ENCODE measurements around the gene RBMS1.

DNA sequence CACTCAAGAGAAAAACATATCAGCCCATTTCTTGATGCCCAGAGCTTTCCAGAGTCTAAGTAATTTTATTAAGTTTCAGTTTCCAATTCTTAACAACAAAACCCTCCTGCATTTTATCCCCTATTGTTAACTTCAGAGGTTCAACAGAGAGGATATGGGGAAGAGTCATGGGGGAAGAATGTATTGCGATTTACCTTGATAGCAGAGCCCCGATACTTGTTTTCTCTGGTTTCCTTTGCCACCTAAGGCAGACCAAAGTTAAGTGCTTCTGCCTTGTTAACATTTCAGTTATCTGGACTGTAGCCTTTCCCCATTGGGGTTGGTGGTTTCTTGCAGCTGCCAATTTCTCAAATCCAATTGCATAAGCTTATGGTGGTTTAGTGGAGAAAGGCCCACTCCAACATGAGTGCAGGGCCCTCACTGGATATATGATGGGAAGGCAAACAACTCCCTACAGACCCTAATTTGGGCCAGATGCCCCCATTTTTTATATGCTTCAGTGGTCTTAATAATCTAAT lies 211.5 kb downstream of the RBMS1 start:
- TF ChIP-seq, protein P1, sequence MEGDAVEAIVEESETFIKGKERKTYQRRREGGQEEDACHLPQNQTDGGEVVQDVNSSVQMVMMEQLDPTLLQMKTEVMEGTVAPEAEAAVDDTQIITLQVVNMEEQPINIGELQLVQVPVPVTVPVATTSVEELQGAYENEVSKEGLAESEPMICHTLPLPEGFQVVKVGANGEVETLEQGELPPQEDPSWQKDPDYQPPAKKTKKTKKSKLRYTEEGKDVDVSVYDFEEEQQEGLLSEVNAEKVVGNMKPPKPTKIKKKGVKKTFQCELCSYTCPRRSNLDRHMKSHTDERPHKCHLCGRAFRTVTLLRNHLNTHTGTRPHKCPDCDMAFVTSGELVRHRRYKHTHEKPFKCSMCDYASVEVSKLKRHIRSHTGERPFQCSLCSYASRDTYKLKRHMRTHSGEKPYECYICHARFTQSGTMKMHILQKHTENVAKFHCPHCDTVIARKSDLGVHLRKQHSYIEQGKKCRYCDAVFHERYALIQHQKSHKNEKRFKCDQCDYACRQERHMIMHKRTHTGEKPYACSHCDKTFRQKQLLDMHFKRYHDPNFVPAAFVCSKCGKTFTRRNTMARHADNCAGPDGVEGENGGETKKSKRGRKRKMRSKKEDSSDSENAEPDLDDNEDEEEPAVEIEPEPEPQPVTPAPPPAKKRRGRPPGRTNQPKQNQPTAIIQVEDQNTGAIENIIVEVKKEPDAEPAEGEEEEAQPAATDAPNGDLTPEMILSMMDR (IDR thresholded peaks at IDR 0.05; ENCODE audit: poor library complexity, severe bottlenecking) = no peak
- TF ChIP-seq POLR2AphosphoS5 (IDR thresholded peaks at IDR 0.05) (no peak), RAD21 (conservative IDR thresholded peaks at IDR 0.05) (no peak), SMC3 (conservative IDR thresholded peaks at IDR 0.05; ENCODE audit: poor library complexity) (no peak), EP300 (conservative IDR thresholded peaks at IDR 0.05; ENCODE audit: poor library complexity, severe bottlenecking) (no peak), EZH2 (IDR thresholded peaks at IDR 0.05; ENCODE audit: borderline replicate concordance, insufficient read depth, low read length, poor library complexity, severe bottlenecking) (no peak)
- TF ChIP-seq, protein P2, sequence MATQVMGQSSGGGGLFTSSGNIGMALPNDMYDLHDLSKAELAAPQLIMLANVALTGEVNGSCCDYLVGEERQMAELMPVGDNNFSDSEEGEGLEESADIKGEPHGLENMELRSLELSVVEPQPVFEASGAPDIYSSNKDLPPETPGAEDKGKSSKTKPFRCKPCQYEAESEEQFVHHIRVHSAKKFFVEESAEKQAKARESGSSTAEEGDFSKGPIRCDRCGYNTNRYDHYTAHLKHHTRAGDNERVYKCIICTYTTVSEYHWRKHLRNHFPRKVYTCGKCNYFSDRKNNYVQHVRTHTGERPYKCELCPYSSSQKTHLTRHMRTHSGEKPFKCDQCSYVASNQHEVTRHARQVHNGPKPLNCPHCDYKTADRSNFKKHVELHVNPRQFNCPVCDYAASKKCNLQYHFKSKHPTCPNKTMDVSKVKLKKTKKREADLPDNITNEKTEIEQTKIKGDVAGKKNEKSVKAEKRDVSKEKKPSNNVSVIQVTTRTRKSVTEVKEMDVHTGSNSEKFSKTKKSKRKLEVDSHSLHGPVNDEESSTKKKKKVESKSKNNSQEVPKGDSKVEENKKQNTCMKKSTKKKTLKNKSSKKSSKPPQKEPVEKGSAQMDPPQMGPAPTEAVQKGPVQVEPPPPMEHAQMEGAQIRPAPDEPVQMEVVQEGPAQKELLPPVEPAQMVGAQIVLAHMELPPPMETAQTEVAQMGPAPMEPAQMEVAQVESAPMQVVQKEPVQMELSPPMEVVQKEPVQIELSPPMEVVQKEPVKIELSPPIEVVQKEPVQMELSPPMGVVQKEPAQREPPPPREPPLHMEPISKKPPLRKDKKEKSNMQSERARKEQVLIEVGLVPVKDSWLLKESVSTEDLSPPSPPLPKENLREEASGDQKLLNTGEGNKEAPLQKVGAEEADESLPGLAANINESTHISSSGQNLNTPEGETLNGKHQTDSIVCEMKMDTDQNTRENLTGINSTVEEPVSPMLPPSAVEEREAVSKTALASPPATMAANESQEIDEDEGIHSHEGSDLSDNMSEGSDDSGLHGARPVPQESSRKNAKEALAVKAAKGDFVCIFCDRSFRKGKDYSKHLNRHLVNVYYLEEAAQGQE (IDR thresholded peaks at IDR 0.05; ENCODE audit: borderline replicate concordance) = no peak

All from neural cell (in vitro differentiated cells).